ENCODE measurements around the gene PRELID2.
"Not testable (repeated sequence)": the region's sequence is repeated elsewhere in the genome, so short reads cannot be mapped to it uniquely, and the experiment has no call there.

PRELID2 gene

GRCh38 chr5:145737578-145737977 is 97.6 kb downstream of the PRELID2 start:
- no peak overlapping the region for H3K27ac ChIP-seq (ENCODE audit: low read length, poor library complexity, severe bottlenecking)
- no peaks in the 10 kb centered on the region for H3K79me1 ChIP-seq (replicated peaks; ENCODE audit: low read length, poor library complexity, severe bottlenecking)
- no peaks in the 10 kb centered on the region for H3K36me3 ChIP-seq (ENCODE audit: control insufficient read depth in 1 of 2, insufficient read depth in 2 of 2, low read depth in 1 of 2, low read length in 2 of 2)
- H2BK12ac ChIP-seq (ENCODE audit: low read length in 2 of 2), result no peak overlapping the region
- DNase-seq, result no peak
- no peak overlapping the region for H4K91ac ChIP-seq (ENCODE audit: low read length)
- no peak overlapping the region for H2BK120ac ChIP-seq (ENCODE audit: low read depth, low read length)
- no peak overlapping the region for H3K9ac ChIP-seq (ENCODE audit: low read length)
- WGBS, result no CpG with 5 or more reads among the region's 1 CpG
- no peak overlapping the region for H4K8ac ChIP-seq (ENCODE audit: low read length)
- no peaks in the 10 kb centered on the region for H3K4me1 ChIP-seq (ENCODE audit: control insufficient read depth, insufficient read depth, low read depth, low read length)
- no peak overlapping the region for H3K18ac ChIP-seq (ENCODE audit: low read depth in 1 of 2, low read length in 2 of 2)
- H3K4ac ChIP-seq (ENCODE audit: low read depth in 1 of 2, low read length in 2 of 2), result no peak overlapping the region
- no peak overlapping the region for H3K4me3 ChIP-seq (ENCODE audit: insufficient read depth in 1 of 2, low read depth in 1 of 2, low read length in 2 of 2)
- H2AFZ ChIP-seq (ENCODE audit: low read depth, low read length), result no peak overlapping the region
- peak overlapping the region; percentile 48 for H2BK15ac ChIP-seq (ENCODE audit: low read depth, poor library complexity, severe bottlenecking)
- H3K14ac ChIP-seq (ENCODE audit: low read length in 2 of 2), result no peak overlapping the region
- no peak overlapping the region for H2AK5ac ChIP-seq (ENCODE audit: low read length, severe bottlenecking)
- no peak overlapping the region for H3K4me2 ChIP-seq (ENCODE audit: low read length, poor library complexity, severe bottlenecking)
- H3K27me3 ChIP-seq (ENCODE audit: control insufficient read depth in 1 of 2, insufficient read depth in 1 of 2, low read length in 2 of 2), result no peaks in the 10 kb centered on the region
- H2BK5ac ChIP-seq (ENCODE audit: low read depth, low read length, poor library complexity, severe bottlenecking), result no peak overlapping the region
- H3K9me3 ChIP-seq (ENCODE audit: control insufficient read depth, low read length), result no peaks in the 10 kb centered on the region
- no peak overlapping the region for H3K23ac ChIP-seq (ENCODE audit: low read length in 2 of 2)

GRCh38 chr5:145729956-145730355 is 105.2 kb downstream of the PRELID2 start:
- not testable (repeated sequence) for H2AFZ ChIP-seq (ENCODE audit: low read depth, low read length); H3K4ac ChIP-seq (ENCODE audit: low read depth in 1 of 2, low read length in 2 of 2); H3K4me2 ChIP-seq (ENCODE audit: low read length, poor library complexity, severe bottlenecking); H4K91ac ChIP-seq (ENCODE audit: low read length); H2AK5ac ChIP-seq (ENCODE audit: low read length, severe bottlenecking); H2BK5ac ChIP-seq (ENCODE audit: low read depth, low read length, poor library complexity, severe bottlenecking); H3K9ac ChIP-seq (ENCODE audit: low read length); H3K4me1 ChIP-seq (ENCODE audit: control insufficient read depth, insufficient read depth, low read depth, low read length); H3K36me3 ChIP-seq (ENCODE audit: control insufficient read depth in 1 of 2, insufficient read depth in 2 of 2, low read depth in 1 of 2, low read length in 2 of 2); H2BK120ac ChIP-seq (ENCODE audit: low read depth, low read length); H2BK15ac ChIP-seq (ENCODE audit: low read depth, poor library complexity, severe bottlenecking); H2BK12ac ChIP-seq (ENCODE audit: low read length in 2 of 2); H3K23ac ChIP-seq (ENCODE audit: low read length in 2 of 2); DNase-seq; H3K18ac ChIP-seq (ENCODE audit: low read depth in 1 of 2, low read length in 2 of 2); H3K27me3 ChIP-seq (ENCODE audit: control insufficient read depth in 1 of 2, insufficient read depth in 1 of 2, low read length in 2 of 2); H3K79me1 ChIP-seq (replicated peaks; ENCODE audit: low read length, poor library complexity, severe bottlenecking); H3K4me3 ChIP-seq (ENCODE audit: insufficient read depth in 1 of 2, low read depth in 1 of 2, low read length in 2 of 2); H3K27ac ChIP-seq (ENCODE audit: low read length, poor library complexity, severe bottlenecking); H3K14ac ChIP-seq (ENCODE audit: low read length in 2 of 2); H4K8ac ChIP-seq (ENCODE audit: low read length)
- WGBS, result 100% methylated on average over 1 of the region's 1 CpG
- H3K9me3 ChIP-seq (ENCODE audit: control insufficient read depth, low read length), result peaks cover 56% of the 10 kb centered on the region

GRCh38 chr5:145723516-145723915 is 111.6 kb downstream of the PRELID2 start:
- Histone ChIP-seq H3K4me3 (ENCODE audit: insufficient read depth in 1 of 2, low read depth in 1 of 2, low read length in 2 of 2) (no peak overlapping the region), H3K9ac (ENCODE audit: low read length) (no peak overlapping the region), H4K8ac (ENCODE audit: low read length) (no peak overlapping the region), H2BK120ac (ENCODE audit: low read depth, low read length) (no peak overlapping the region), H3K4me2 (ENCODE audit: low read length, poor library complexity, severe bottlenecking) (no peak overlapping the region), H2AFZ (ENCODE audit: low read depth, low read length) (no peak overlapping the region), H2BK15ac (ENCODE audit: low read depth, poor library complexity, severe bottlenecking) (no peak overlapping the region), H3K4me1 (ENCODE audit: control insufficient read depth, insufficient read depth, low read depth, low read length) (no peaks in the 10 kb centered on the region), H3K14ac (ENCODE audit: low read length in 2 of 2) (no peak overlapping the region), H2BK12ac (ENCODE audit: low read length in 2 of 2) (no peak overlapping the region), H3K4ac (ENCODE audit: low read depth in 1 of 2, low read length in 2 of 2) (no peak overlapping the region), H3K27ac (ENCODE audit: low read length, poor library complexity, severe bottlenecking) (no peak overlapping the region), H3K23ac (ENCODE audit: low read length in 2 of 2) (no peak overlapping the region), H4K91ac (ENCODE audit: low read length) (no peak overlapping the region), H3K9me3 (ENCODE audit: control insufficient read depth, low read length) (peaks cover 23% of the 10 kb centered on the region), H2BK5ac (ENCODE audit: low read depth, low read length, poor library complexity, severe bottlenecking) (no peak overlapping the region), H3K27me3 (ENCODE audit: control insufficient read depth in 1 of 2, insufficient read depth in 1 of 2, low read length in 2 of 2) (no peaks in the 10 kb centered on the region), H3K18ac (ENCODE audit: low read depth in 1 of 2, low read length in 2 of 2) (no peak overlapping the region), H3K36me3 (ENCODE audit: control insufficient read depth in 1 of 2, insufficient read depth in 2 of 2, low read depth in 1 of 2, low read length in 2 of 2) (no peaks in the 10 kb centered on the region), H2AK5ac (ENCODE audit: low read length, severe bottlenecking) (no peak overlapping the region), H3K79me1 (replicated peaks; ENCODE audit: low read length, poor library complexity, severe bottlenecking) (no peaks in the 10 kb centered on the region)
- WGBS, result 100% methylated on average over 1 of the region's 1 CpG
- no peak for DNase-seq

- no peak overlapping the region for H3K4ac ChIP-seq (ENCODE audit: low read depth in 1 of 2, low read length in 2 of 2)
- H3K4me1 ChIP-seq (ENCODE audit: control insufficient read depth, insufficient read depth, low read depth, low read length), result no peaks in the 10 kb centered on the region
- H3K79me1 ChIP-seq (replicated peaks; ENCODE audit: low read length, poor library complexity, severe bottlenecking), result no peaks in the 10 kb centered on the region
- no peak overlapping the region for H4K8ac ChIP-seq (ENCODE audit: low read length)
- H3K14ac ChIP-seq (ENCODE audit: low read length in 2 of 2), result no peak overlapping the region
- no peak overlapping the region for H3K27ac ChIP-seq (ENCODE audit: low read length, poor library complexity, severe bottlenecking)
- H3K4me3 ChIP-seq (ENCODE audit: insufficient read depth in 1 of 2, low read depth in 1 of 2, low read length in 2 of 2), result no peak overlapping the region
- no peaks in the 10 kb centered on the region for H3K27me3 ChIP-seq (ENCODE audit: control insufficient read depth in 1 of 2, insufficient read depth in 1 of 2, low read length in 2 of 2)
- no peak overlapping the region for H2AFZ ChIP-seq (ENCODE audit: low read depth, low read length)
- H2BK15ac ChIP-seq (ENCODE audit: low read depth, poor library complexity, severe bottlenecking), result no peak overlapping the region
- no peaks in the 10 kb centered on the region for H3K9me3 ChIP-seq (ENCODE audit: control insufficient read depth, low read length)
- H2BK12ac ChIP-seq (ENCODE audit: low read length in 2 of 2), result no peak overlapping the region
- WGBS, result 33% methylated on average over 1 of the region's 1 CpG
- no peak overlapping the region for H3K23ac ChIP-seq (ENCODE audit: low read length in 2 of 2)
- no peak overlapping the region for H2BK120ac ChIP-seq (ENCODE audit: low read depth, low read length)
- H3K9ac ChIP-seq (ENCODE audit: low read length), result no peak overlapping the region
- H2AK5ac ChIP-seq (ENCODE audit: low read length, severe bottlenecking), result no peak overlapping the region
- no peaks in the 10 kb centered on the region for H3K36me3 ChIP-seq (ENCODE audit: control insufficient read depth in 1 of 2, insufficient read depth in 2 of 2, low read depth in 1 of 2, low read length in 2 of 2)
- no peak overlapping the region for H4K91ac ChIP-seq (ENCODE audit: low read length)
- no peak overlapping the region for H3K18ac ChIP-seq (ENCODE audit: low read depth in 1 of 2, low read length in 2 of 2)
- no peak overlapping the region for H2BK5ac ChIP-seq (ENCODE audit: low read depth, low read length, poor library complexity, severe bottlenecking)
- peak; percentile 50 for DNase-seq
- H3K4me2 ChIP-seq (ENCODE audit: low read length, poor library complexity, severe bottlenecking), result no peak overlapping the region
Measured at GRCh38 chr5:145718956-145719355, 116.2 kb downstream of the PRELID2 start.

Data from mesenchymal stem cell (in vitro differentiated cells and primary cell).